GM12878 (cell line): ENCODE data around the gene ECEL1. TPM values are rescaled to one million over a fixed set of nuclear protein-coding genes. Genes with fewer than 3 reads are reported as not detected.

Experiments
- ATAC-seq: fragments of 200-7000 bp; cut with Tn5 transposase; 3 replicates; pipeline ENCODE4 v1.9.1; 2020; ENCODE audit warnings: mild to moderate bottlenecking, moderate library complexity
- BruUV-seq: library from RNA; stranded (reverse); fragments of 400-500 nt; replicated peaks from 2 replicates; lab custom pipeline; 2021; lab: Mats Ljungman, UMichigan
- CTCF ChIA-PET: fragments of 300-600 bp; sonication (Branson Sonifier 250); formaldehyde crosslinking; extraction: SDS; loops from one replicate; lab custom pipeline; 2021; ENCODE audit warnings: inconsistent platforms; lab: Yijun Ruan, JAX
- POLR2A ChIA-PET: fragments of 350-600 bp; formaldehyde crosslinking; extraction: SDS; loops from one replicate; lab custom pipeline; 2021; ENCODE audit warnings: inconsistent platforms; lab: Charles Lee
- RAD21 ChIA-PET: fragments of 300-600 bp; sonication (Branson Sonifier 250); formaldehyde crosslinking; loops from one replicate; lab custom pipeline; 2023; ENCODE audit warnings: antibody characterized with exemption; ENCODE audit not compliant: unreplicated experiment; lab: Charles Lee
- SMC1A ChIA-PET: fragments of 300-600 bp; sonication (Branson Sonifier 250); formaldehyde crosslinking; loops from one replicate; lab custom pipeline; 2023; ENCODE audit not compliant: unreplicated experiment, uncharacterized antibody; lab: Charles Lee
- DNase-seq: peaks from one replicate; pipeline ENCODE4 v3.0.0-alpha.2; 2011; ENCODE audit warnings: low read depth, low spot score
- FAIRE-seq: peaks from 3 replicates; lab custom pipeline; 2011; peaks lifted over from hg19 to GRCh38; lab: Jason Lieb, UNC
- H2AFZ ChIP-seq: 2 replicates; pipeline ENCODE4 v1.6.0; 2011; ENCODE audit warnings: low read depth, low read length, control low read depth; ENCODE audit not compliant: control insufficient read depth
- H3K27ac ChIP-seq: 2 replicates; pipeline ENCODE4 v1.5.1; 2011; ENCODE audit warnings: control low read depth; ENCODE audit not compliant: control insufficient read depth, insufficient read depth
- H3K27me3 ChIP-seq, 2 experiments: replicated peaks in 1 of 2; 2 replicates each; pipeline versions ENCODE4 v1.6.0 to v1.6.1; 2011; ENCODE audit warnings: low read length in 1 of 2; ENCODE audit not compliant: control insufficient read depth in 2 of 2, insufficient read depth in 2 of 2
- H3K36me3 ChIP-seq, 2 experiments: 2 replicates each; pipeline ENCODE4 v1.5.1; 2011; ENCODE audit warnings: low read length in 1 of 2; ENCODE audit not compliant: control insufficient read depth in 2 of 2, insufficient read depth in 2 of 2
- H3K4me1 ChIP-seq: 2 replicates; pipeline ENCODE4 v1.6.1; 2011; ENCODE audit warnings: mild to moderate bottlenecking, low read length, moderate library complexity, mixed read lengths; ENCODE audit not compliant: control insufficient read depth, insufficient read depth
- H3K4me2 ChIP-seq: 2 replicates; pipeline ENCODE4 v1.6.0; 2011; ENCODE audit warnings: control low read depth; ENCODE audit not compliant: control insufficient read depth, insufficient read depth
- H3K4me3 ChIP-seq: fragments of 200-600 bp; sonication (generic); 2 replicates; pipeline ENCODE4 v1.5.1; 2016
- H3K79me2 ChIP-seq: 2 replicates; pipeline ENCODE4 v1.6.0; 2011; ENCODE audit warnings: low read length; ENCODE audit not compliant: control insufficient read depth, insufficient read depth
- H3K9ac ChIP-seq: 2 replicates; pipeline ENCODE4 v1.8.0; 2011; ENCODE audit warnings: low read length, control low read depth, mixed read lengths; ENCODE audit not compliant: control insufficient read depth, insufficient read depth
- H3K9me3 ChIP-seq: replicated peaks from 3 replicates; pipeline ENCODE4 v1.5.1; 2011; ENCODE audit warnings: mild to moderate bottlenecking, low read length; ENCODE audit not compliant: control insufficient read depth, insufficient read depth
- H4K20me1 ChIP-seq: 2 replicates; pipeline ENCODE4 v1.6.0; 2011; ENCODE audit not compliant: control insufficient read depth, insufficient read depth
- BRCA1 ChIP-seq: IDR thresholded peaks from 2 replicates; pipeline ENCODE4 v1.6.1; 2011; ENCODE audit warnings: low read depth, low read length, improper control_type of control experiment
- CBX5 ChIP-seq: sonication (generic); IDR thresholded peaks from 2 replicates; pipeline ENCODE4 v1.6.1; 2016; ENCODE audit warnings: low read depth, moderate library complexity, mild to moderate bottlenecking, inconsistent platforms
- IKZF1 ChIP-seq: fragments of 450-650 bp; conservative IDR thresholded peaks from 2 replicates; pipeline ENCODE4 v1.6.1; 2017; ENCODE audit warnings: antibody characterized with exemption, mild to moderate bottlenecking
- JUNB ChIP-seq: IDR thresholded peaks from 2 replicates; pipeline ENCODE4 v1.6.1; 2016; ENCODE audit warnings: antibody characterized with exemption, mild to moderate bottlenecking
- MEF2A ChIP-seq: IDR thresholded peaks from 2 replicates; pipeline ENCODE4 v1.6.1; 2011; ENCODE audit warnings: low read depth, mild to moderate bottlenecking, low read length, moderate library complexity; ENCODE audit not compliant: insufficient read depth
- MTA2 ChIP-seq: fragments of 450-650 bp; IDR thresholded peaks from 2 replicates; pipeline ENCODE4 v1.6.1; 2016; ENCODE audit warnings: low read depth, mild to moderate bottlenecking, moderate library complexity
- MXI1 ChIP-seq: fragments of 150-350 bp; IDR thresholded peaks from 2 replicates; pipeline ENCODE4 v1.6.1; 2011; ENCODE audit warnings: low read depth, mild to moderate bottlenecking, inconsistent platforms, low read length, improper control_type of control experiment
- NR2F1 ChIP-seq: fragments of 450-650 bp; conservative IDR thresholded peaks from 2 replicates; pipeline ENCODE4 v1.6.1; 2017; ENCODE audit warnings: mild to moderate bottlenecking
- STAT1 ChIP-seq: fragments of 450-650 bp; conservative IDR thresholded peaks from 2 replicates; pipeline ENCODE4 v1.6.1; 2014; ENCODE audit warnings: antibody characterized with exemption, mild to moderate bottlenecking
- TBL1XR1 ChIP-seq: IDR thresholded peaks from 2 replicates; pipeline ENCODE4 v1.6.1; 2012; ENCODE audit warnings: low read depth, low read length, improper control_type of control experiment
- ZBED1 ChIP-seq: IDR thresholded peaks from 2 replicates; pipeline ENCODE4 v1.6.1; 2016; ENCODE audit warnings: borderline replicate concordance
- WGBS: methylation state at CpG from one replicate; pipeline ENCODE4 v1.1.6; 2016; ENCODE audit warnings: low lambda C conversion rate; ENCODE audit not compliant: insufficient replicate concordance, insufficient coverage; ENCODE audit errors: missing lambda C conversion rate; 5-methylcytosine and 5-hydroxymethylcytosine counted together
- in situ Hi-C: fragments of 300-500 bp; cut with MboI; formaldehyde crosslinking; loops from 9 replicates; pipeline ENCODE4 v1.14.3; 2018; ENCODE audit warnings: mixed read lengths
- intact Hi-C: fragments of 100-400 bp; cut with micrococcal nuclease; formaldehyde crosslinking; loops from one replicate; pipeline ENCODE4 v1.14.2; 2022; ENCODE audit not compliant: unreplicated experiment
- polyA plus RNA-seq, 11 experiments: library from polyadenylated mRNA; depleted of rRNA in 4 of 11; unstranded in 6 of 11; stranded (reverse) in 5 of 11; fragments of >200 nt; fragmentation: Nextera tagmentation in 4 of 11; fragmentation: Illumina TruSeq in 1 of 11; extraction: Ambion mirVana in 4 of 11; extraction: Trizol in 1 of 11; gene quantifications; 1 replicate in 1 of 11; 2 replicates in 10 of 11; pipeline versions ENCODE4 v1.2.1 to v1.2.3, GENCODE V29; 2011 to 2016; ENCODE audit warnings: inconsistent platforms in 2 of 11, missing spikeins in 2 of 11, low read depth in 1 of 11
- total RNA-seq, 4 experiments: library from RNA; depleted of rRNA in 3 of 4; stranded (reverse); fragments of >200 nt in 3 of 4; fragmentation: Illumina TruSeq in 1 of 4; extraction: Trizol in 1 of 4; gene quantifications; 2 replicates each; pipeline versions ENCODE4 v1.2.1 to v1.2.3, GENCODE V29; 2013 to 2021
- TF ChIP-seq, protein P1 (sequence below): fragments of 450-650 bp; IDR thresholded peaks from 2 replicates; pipeline ENCODE4 v1.6.1; 2017; ENCODE audit warnings: antibody characterized with exemption, mild to moderate bottlenecking, moderate library complexity
- TF ChIP-seq, protein P2 (sequence below): fragments of 450-650 bp; conservative IDR thresholded peaks from 2 replicates; pipeline ENCODE4 v1.6.1; 2017; ENCODE audit warnings: mild to moderate bottlenecking, moderate library complexity

Gene ECEL1
- total and polyA plus RNA-seq, 10 of the 15 experiments (the other 5 are each of a cell fraction or from before 2014, with no cell fraction given): not detected

DNA sequence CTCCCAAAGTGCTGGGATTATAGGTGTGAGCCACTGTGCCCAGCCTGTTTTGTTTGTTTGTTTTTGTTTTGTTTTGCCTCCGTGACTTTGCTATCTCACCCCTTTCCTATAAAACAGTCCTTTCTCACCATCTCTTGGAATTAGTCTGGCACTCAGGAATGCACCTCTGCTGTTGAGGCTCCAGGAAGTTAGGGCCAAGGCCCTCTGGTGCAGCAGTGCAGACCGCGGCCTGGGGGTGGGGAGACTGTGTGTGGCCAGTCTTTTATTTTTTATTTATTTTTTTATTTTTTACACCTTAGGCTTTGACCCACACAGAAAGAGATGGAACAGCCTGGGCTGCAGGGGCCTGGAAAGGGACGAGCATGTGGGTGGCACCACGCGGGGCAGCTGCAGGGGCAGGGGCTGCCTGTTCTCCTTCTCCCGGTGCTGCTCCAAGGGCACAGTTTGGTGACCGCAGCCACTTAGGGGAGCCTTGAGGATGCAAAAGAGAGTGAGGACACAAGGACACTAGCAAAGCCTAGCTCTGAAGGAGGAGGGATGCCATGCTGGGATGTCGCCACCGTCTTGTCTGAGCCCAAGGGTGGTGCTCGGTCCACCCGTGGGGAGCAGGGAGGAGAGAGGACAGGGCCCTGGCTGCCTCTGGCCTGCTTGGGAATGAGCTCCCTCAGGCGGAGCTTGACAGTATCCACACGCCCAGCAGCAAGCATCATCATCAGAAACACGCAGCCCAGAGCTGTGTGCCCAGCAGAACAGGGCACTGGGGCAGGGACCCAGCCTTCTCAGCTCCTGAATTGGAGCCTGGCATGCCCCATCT, 51.0 kb downstream of the ECEL1 start:
- H3K9ac ChIP-seq: no peak overlapping the region
- no peak overlapping the region for H3K4me2 ChIP-seq
- intact Hi-C loops: no loop called here
- TF ChIP-seq NR2F1 (no peak), STAT1 (no peak), MEF2A (no peak)
- TF ChIP-seq, all 136 proteins: peak for 0
- H3K36me3 ChIP-seq: no peaks in the 10 kb centered on the region
- no peaks in the 10 kb centered on the region for H3K9me3 ChIP-seq
- WGBS: 48% methylated on average over 15 of the region's 15 CpGs
- H3K4me3 ChIP-seq: no peak overlapping the region
- ChIA-PET RAD21 (interaction anchor here (1.7 kb wide), 1 partner anchor 530 kb away, joined by 3 read pairs; no protein-coding TSS in a partner anchor), SMC1A (interaction anchor here (0.5 kb wide), 1 partner anchor 519 kb away, joined by 3 read pairs; no protein-coding TSS in a partner anchor), POLR2A (no interaction called here), CTCF (interaction anchor here (1.1 to 2.5 kb wide), 2 partner anchors 69 to 102 kb away, joined by 3 to 7 read pairs; no protein-coding TSS in a partner anchor)
- H3K4me1 ChIP-seq: no peaks in the 10 kb centered on the region
- no peak for DNase-seq
- H3K27me3 ChIP-seq: no peaks in the 10 kb centered on the region; a peak in 3 of 4 replicates
- ATAC-seq: no peak
- in situ Hi-C loops: no loop called here
- no peaks in the 10 kb centered on the region for H4K20me1 ChIP-seq
- no peaks in the 10 kb centered on the region for H3K79me2 ChIP-seq
- BruUV-seq: no TSS peak
- FAIRE-seq: no peak
- H3K27ac ChIP-seq: no peak overlapping the region
- no peak overlapping the region for H2AFZ ChIP-seq

DNA sequence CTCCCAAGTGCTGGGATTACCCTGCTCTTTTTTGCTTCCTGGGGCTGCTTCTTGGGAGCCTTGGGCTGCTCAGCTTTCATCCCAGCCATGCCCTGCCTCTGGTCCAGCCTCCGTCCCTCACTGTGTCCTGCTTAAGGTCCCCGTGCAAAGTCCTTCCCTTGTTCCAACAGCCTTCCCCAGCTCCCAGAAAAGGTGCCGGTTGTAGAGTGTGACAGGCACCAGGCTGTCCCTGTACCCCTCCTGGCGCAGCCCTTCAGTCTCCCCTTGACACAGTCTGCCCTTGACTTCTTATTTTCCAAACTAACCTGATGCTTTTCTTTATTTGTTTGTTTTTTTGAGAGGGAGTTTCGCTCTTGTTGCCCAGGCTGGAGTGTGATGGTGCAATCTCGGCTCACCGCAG, 51.8 kb downstream of the ECEL1 start:
- POLR2A ChIA-PET: no interaction called here
- Histone ChIP-seq H3K36me3 (no peaks in the 10 kb centered on the region), H2AFZ (no peak overlapping the region), H3K4me1 (no peaks in the 10 kb centered on the region), H4K20me1 (no peaks in the 10 kb centered on the region), H3K9ac (no peak overlapping the region), H3K4me2 (no peak overlapping the region), H3K79me2 (no peaks in the 10 kb centered on the region), H3K4me3 (no peak overlapping the region), H3K9me3 (no peaks in the 10 kb centered on the region), H3K27me3 (no peaks in the 10 kb centered on the region; a peak in 2 of 4 replicates), H3K27ac (no peak overlapping the region)
- RAD21 ChIA-PET: no interaction called here
- WGBS: 31% methylated on average over 7 of the region's 7 CpGs
- FAIRE-seq (no peak), ATAC-seq (no peak), DNase-seq (no peak)
- SMC1A ChIA-PET: no interaction called here
- in situ Hi-C loops (no loop called here), intact Hi-C loops (no loop called here)
- CTCF ChIA-PET: interaction anchor here (2.1 to 2.5 kb wide), 2 partner anchors 11 to 68 kb away, joined by 4 to 7 read pairs; no protein-coding TSS in a partner anchor
- BruUV-seq: no TSS peak
- no peak for TF ChIP-seq JUNB
- no peak for TF ChIP-seq TBL1XR1
- TF ChIP-seq ZBED1: no peak
- no peak for TF ChIP-seq MXI1
- TF ChIP-seq CBX5: no peak
- TF ChIP-seq, protein P1, sequence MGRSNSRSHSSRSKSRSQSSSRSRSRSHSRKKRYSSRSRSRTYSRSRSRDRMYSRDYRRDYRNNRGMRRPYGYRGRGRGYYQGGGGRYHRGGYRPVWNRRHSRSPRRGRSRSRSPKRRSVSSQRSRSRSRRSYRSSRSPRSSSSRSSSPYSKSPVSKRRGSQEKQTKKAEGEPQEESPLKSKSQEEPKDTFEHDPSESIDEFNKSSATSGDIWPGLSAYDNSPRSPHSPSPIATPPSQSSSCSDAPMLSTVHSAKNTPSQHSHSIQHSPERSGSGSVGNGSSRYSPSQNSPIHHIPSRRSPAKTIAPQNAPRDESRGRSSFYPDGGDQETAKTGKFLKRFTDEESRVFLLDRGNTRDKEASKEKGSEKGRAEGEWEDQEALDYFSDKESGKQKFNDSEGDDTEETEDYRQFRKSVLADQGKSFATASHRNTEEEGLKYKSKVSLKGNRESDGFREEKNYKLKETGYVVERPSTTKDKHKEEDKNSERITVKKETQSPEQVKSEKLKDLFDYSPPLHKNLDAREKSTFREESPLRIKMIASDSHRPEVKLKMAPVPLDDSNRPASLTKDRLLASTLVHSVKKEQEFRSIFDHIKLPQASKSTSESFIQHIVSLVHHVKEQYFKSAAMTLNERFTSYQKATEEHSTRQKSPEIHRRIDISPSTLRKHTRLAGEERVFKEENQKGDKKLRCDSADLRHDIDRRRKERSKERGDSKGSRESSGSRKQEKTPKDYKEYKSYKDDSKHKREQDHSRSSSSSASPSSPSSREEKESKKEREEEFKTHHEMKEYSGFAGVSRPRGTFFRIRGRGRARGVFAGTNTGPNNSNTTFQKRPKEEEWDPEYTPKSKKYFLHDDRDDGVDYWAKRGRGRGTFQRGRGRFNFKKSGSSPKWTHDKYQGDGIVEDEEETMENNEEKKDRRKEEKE: no peak
- no peak for TF ChIP-seq IKZF1
- no peak for TF ChIP-seq MTA2
- TF ChIP-seq BRCA1: no peak
- TF ChIP-seq, protein P2, sequence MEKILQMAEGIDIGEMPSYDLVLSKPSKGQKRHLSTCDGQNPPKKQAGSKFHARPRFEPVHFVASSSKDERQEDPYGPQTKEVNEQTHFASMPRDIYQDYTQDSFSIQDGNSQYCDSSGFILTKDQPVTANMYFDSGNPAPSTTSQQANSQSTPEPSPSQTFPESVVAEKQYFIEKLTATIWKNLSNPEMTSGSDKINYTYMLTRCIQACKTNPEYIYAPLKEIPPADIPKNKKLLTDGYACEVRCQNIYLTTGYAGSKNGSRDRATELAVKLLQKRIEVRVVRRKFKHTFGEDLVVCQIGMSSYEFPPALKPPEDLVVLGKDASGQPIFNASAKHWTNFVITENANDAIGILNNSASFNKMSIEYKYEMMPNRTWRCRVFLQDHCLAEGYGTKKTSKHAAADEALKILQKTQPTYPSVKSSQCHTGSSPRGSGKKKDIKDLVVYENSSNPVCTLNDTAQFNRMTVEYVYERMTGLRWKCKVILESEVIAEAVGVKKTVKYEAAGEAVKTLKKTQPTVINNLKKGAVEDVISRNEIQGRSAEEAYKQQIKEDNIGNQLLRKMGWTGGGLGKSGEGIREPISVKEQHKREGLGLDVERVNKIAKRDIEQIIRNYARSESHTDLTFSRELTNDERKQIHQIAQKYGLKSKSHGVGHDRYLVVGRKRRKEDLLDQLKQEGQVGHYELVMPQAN: no peak
